HEK293 (cell line): Measurements from ENCODE around the gene BDP1.

Source experiments
- AEBP2 ChIP-seq: fragments of 450-650 bp; formaldehyde crosslinking; IDR thresholded peaks from 2 replicates; pipeline ENCODE4 v1.5.1; 2016; ENCODE audit warnings: missing biosample characterization, missing genetic modification characterization, borderline replicate concordance
- ELK4 ChIP-seq: IDR thresholded peaks from 2 replicates; pipeline ENCODE4 v1.6.1; 2011; ENCODE audit warnings: mild to moderate bottlenecking, low read depth, low read length, borderline replicate concordance
- FEZF1 ChIP-seq: fragments of 450-650 bp; formaldehyde crosslinking; IDR thresholded peaks from 2 replicates; pipeline ENCODE4 v1.5.1; 2016; ENCODE audit warnings: missing biosample characterization, missing genetic modification characterization
- GLI2 ChIP-seq: fragments of 450-650 bp; formaldehyde crosslinking; IDR thresholded peaks from 2 replicates; pipeline ENCODE4; 2017; ENCODE audit warnings: missing biosample characterization, missing genetic modification characterization, low read depth, borderline replicate concordance
- HOXA7 ChIP-seq: sonication (generic); formaldehyde crosslinking; IDR thresholded peaks from 2 replicates; pipeline ENCODE4 v1.8.1; 2022; ENCODE audit warnings: missing genetic modification reagents, borderline replicate concordance
- KLF10 ChIP-seq: fragments of 450-650 bp; IDR thresholded peaks from 2 replicates; pipeline ENCODE4 v1.5.1; 2018; ENCODE audit warnings: missing biosample characterization, mild to moderate bottlenecking, missing genetic modification characterization
- KLF7 ChIP-seq: fragments of 450-650 bp; formaldehyde crosslinking; IDR thresholded peaks from 2 replicates; pipeline ENCODE4 v1.5.1; 2016; ENCODE audit warnings: missing biosample characterization, missing genetic modification characterization, borderline replicate concordance
- KLF8 ChIP-seq: fragments of 450-650 bp; formaldehyde crosslinking; IDR thresholded peaks from 2 replicates; pipeline ENCODE4 v1.5.1; 2016; ENCODE audit warnings: missing biosample characterization, missing genetic modification characterization
- SALL2 ChIP-seq: fragments of 450-650 bp; formaldehyde crosslinking; IDR thresholded peaks from 2 replicates; pipeline ENCODE4 v1.5.0; 2017; ENCODE audit warnings: missing biosample characterization, mild to moderate bottlenecking, missing genetic modification characterization, borderline replicate concordance
- TCF7L2 ChIP-seq: IDR thresholded peaks from 2 replicates; pipeline ENCODE4 v1.6.1; 2011; ENCODE audit warnings: low read depth, mild to moderate bottlenecking, inconsistent platforms, low read length, moderate library complexity, borderline replicate concordance
- ZBTB20 ChIP-seq: fragments of 450-650 bp; formaldehyde crosslinking; IDR thresholded peaks from 2 replicates; pipeline ENCODE4 v1.5.1; 2016; ENCODE audit warnings: missing biosample characterization, missing genetic modification characterization
- ZFHX2 ChIP-seq: fragments of 450-650 bp; formaldehyde crosslinking; conservative IDR thresholded peaks from 2 replicates; pipeline ENCODE4 v1.5.1; 2016; ENCODE audit warnings: missing biosample characterization, missing genetic modification characterization
- ZNF148 ChIP-seq: fragments of 450-650 bp; formaldehyde crosslinking; IDR thresholded peaks from 2 replicates; pipeline ENCODE4 v1.5.0; 2017; ENCODE audit warnings: missing biosample characterization, missing genetic modification characterization, borderline replicate concordance
- ZNF155 ChIP-seq: fragments of 450-650 bp; formaldehyde crosslinking; IDR thresholded peaks from 2 replicates; pipeline ENCODE4 v1.5.1; 2016; ENCODE audit warnings: missing biosample characterization, missing genetic modification characterization
- ZNF175 ChIP-seq: fragments of 450-650 bp; formaldehyde crosslinking; IDR thresholded peaks from 2 replicates; pipeline ENCODE4 v1.5.1; 2016; ENCODE audit warnings: missing biosample characterization, missing genetic modification characterization
- ZNF23 ChIP-seq: fragments of 450-650 bp; formaldehyde crosslinking; IDR thresholded peaks from 2 replicates; pipeline ENCODE4 v1.5.1; 2016; ENCODE audit warnings: missing biosample characterization, missing genetic modification characterization, borderline replicate concordance
- ZNF248 ChIP-seq: fragments of 450-650 bp; formaldehyde crosslinking; IDR thresholded peaks from 2 replicates; pipeline ENCODE4 v1.5.1; 2017; ENCODE audit warnings: missing biosample characterization, missing genetic modification characterization
- ZNF354C ChIP-seq: fragments of 450-650 bp; formaldehyde crosslinking; IDR thresholded peaks from 2 replicates; pipeline ENCODE4 v1.5.1; 2016; ENCODE audit warnings: missing biosample characterization, missing genetic modification characterization, low read depth, borderline replicate concordance
- ZNF391 ChIP-seq: fragments of 450-650 bp; formaldehyde crosslinking; IDR thresholded peaks from 2 replicates; pipeline ENCODE4 v1.5.1; 2016; ENCODE audit warnings: low read depth, missing biosample characterization, missing genetic modification characterization, borderline replicate concordance
- ZNF423 ChIP-seq: fragments of 450-650 bp; formaldehyde crosslinking; IDR thresholded peaks from 2 replicates; pipeline ENCODE4 v1.5.1; 2016; ENCODE audit warnings: missing biosample characterization, missing genetic modification characterization
- ZNF433 ChIP-seq: fragments of 450-650 bp; formaldehyde crosslinking; IDR thresholded peaks from 2 replicates; pipeline ENCODE4 v1.5.1; 2016; ENCODE audit warnings: missing biosample characterization, missing genetic modification characterization, low read depth
- ZNF488 ChIP-seq: fragments of 450-650 bp; formaldehyde crosslinking; IDR thresholded peaks from 2 replicates; pipeline ENCODE4 v1.5.1; 2016; ENCODE audit warnings: missing biosample characterization, missing genetic modification characterization
- ZNF514 ChIP-seq: fragments of 450-650 bp; formaldehyde crosslinking; IDR thresholded peaks from 2 replicates; pipeline ENCODE4 v1.5.1; 2016; ENCODE audit warnings: missing biosample characterization, missing genetic modification characterization
- ZNF530 ChIP-seq: fragments of 450-650 bp; formaldehyde crosslinking; IDR thresholded peaks from 2 replicates; pipeline ENCODE4 v1.5.1; 2016; ENCODE audit warnings: low read depth, missing biosample characterization, missing genetic modification characterization
- ZNF544 ChIP-seq: fragments of 450-650 bp; formaldehyde crosslinking; IDR thresholded peaks from 2 replicates; pipeline ENCODE4 v1.5.0; 2017; ENCODE audit warnings: missing biosample characterization, missing genetic modification characterization
- ZNF548 ChIP-seq: fragments of 450-650 bp; formaldehyde crosslinking; IDR thresholded peaks from 2 replicates; pipeline ENCODE4 v1.5.1; 2016; ENCODE audit warnings: missing biosample characterization, missing genetic modification characterization
- ZNF555 ChIP-seq: fragments of 450-650 bp; formaldehyde crosslinking; conservative IDR thresholded peaks from 2 replicates; pipeline ENCODE4 v1.5.1; 2017; ENCODE audit warnings: missing biosample characterization, mild to moderate bottlenecking, missing genetic modification characterization, inconsistent platforms
- ZNF624 ChIP-seq: fragments of 450-650 bp; formaldehyde crosslinking; IDR thresholded peaks from 2 replicates; pipeline ENCODE4 v1.5.1; 2017; ENCODE audit warnings: missing biosample characterization, missing genetic modification characterization
- ZNF629 ChIP-seq: fragments of 450-650 bp; formaldehyde crosslinking; IDR thresholded peaks from 2 replicates; pipeline ENCODE4 v1.5.1; 2017; ENCODE audit warnings: missing biosample characterization, missing genetic modification characterization
- ZNF645 ChIP-seq: fragments of 450-650 bp; formaldehyde crosslinking; IDR thresholded peaks from 2 replicates; pipeline ENCODE4; 2016; ENCODE audit warnings: missing biosample characterization, missing genetic modification characterization
- ZNF747 ChIP-seq: fragments of 450-650 bp; formaldehyde crosslinking; IDR thresholded peaks from 2 replicates; pipeline ENCODE4 v1.5.1; 2016; ENCODE audit warnings: missing biosample characterization, missing genetic modification characterization
- ZNF776 ChIP-seq: fragments of 450-650 bp; formaldehyde crosslinking; IDR thresholded peaks from 2 replicates; pipeline ENCODE4 v1.5.0; 2017; ENCODE audit warnings: missing biosample characterization, missing genetic modification characterization, borderline replicate concordance

BDP1 gene

GRCh38 chr5:71586941-71587765 lies 131.7 kb downstream of the BDP1 start, which contains the start of gene MCCC2 (continued):
- TF ChIP-seq ZNF776 (tag by site-specific recombination) (no peak), KLF7 (no peak), ZNF175 (tag by site-specific recombination) (no peak), ZNF433 (tag by site-specific recombination) (no peak), ZBTB20 (tag by site-specific recombination) (peak; percentile 84), TCF7L2 (no peak), GLI2 (tag by site-specific recombination) (no peak), KLF10 (tag by site-specific recombination) (peak; percentile 99), ZNF155 (tag by site-specific recombination) (no peak), ZNF488 (tag by site-specific recombination) (no peak), ZNF248 (tag by site-specific recombination) (no peak), ZNF624 (tag by site-specific recombination) (no peak), ZNF747 (tag by site-specific recombination) (no peak), ZNF391 (tag by site-specific recombination) (no peak), ELK4 (no peak), KLF8 (peak; percentile 58; the same call in 1 of the 2 replicates), ZFHX2 (peak; percentile 77), ZNF514 (tag by site-specific recombination) (no peak), SALL2 (tag by site-specific recombination) (no peak), ZNF645 (tag by site-specific recombination) (no peak), FEZF1 (peak; percentile 27; the same call in 1 of the 2 replicates), ZNF530 (tag by site-specific recombination) (no peak), AEBP2 (tag by site-specific recombination) (no peak), ZNF23 (no peak), ZNF354C (tag by site-specific recombination) (no peak), ZNF555 (tag by site-specific recombination) (no peak), HOXA7 (CRISPR knock-in tag) (no peak), ZNF148 (tag by site-specific recombination) (no peak), ZNF544 (tag by site-specific recombination) (no peak), ZNF548 (peak; percentile 99), ZNF629 (tag by site-specific recombination) (peak; percentile 50; the same call in 1 of the 2 replicates), ZNF423 (tag by site-specific recombination) (no peak; the same call in 1 of the 2 replicates)
